Urinary bladder (tissue), 4 donors: Measurements from ENCODE around the gene DDX52. TPM values are rescaled to one million over a fixed set of nuclear protein-coding genes. Genes with fewer than 3 reads are reported as not detected.
"Not testable (repeated sequence)": the region's sequence is repeated elsewhere in the genome, so short reads cannot be mapped to it uniquely, and the experiment has no call there.

ENCODE experiments used
- DNase-seq: peaks from one replicate; pipeline ENCODE4 v3.0.0-alpha.2; 2015; ENCODE audit errors: extremely low spot score
- H3K27ac ChIP-seq: one replicate; pipeline ENCODE4 v1.5.1; 2013; ENCODE audit warnings: low read depth, mild to moderate bottlenecking, moderate library complexity
- H3K36me3 ChIP-seq: one replicate; pipeline ENCODE4 v1.6.1; 2013; ENCODE audit warnings: mild to moderate bottlenecking, moderate library complexity; ENCODE audit not compliant: insufficient read depth
- H3K4me1 ChIP-seq: one replicate; pipeline ENCODE4 v1.6.1; 2013; ENCODE audit warnings: mild to moderate bottlenecking, moderate library complexity; ENCODE audit not compliant: insufficient read depth
- H3K4me3 ChIP-seq: one replicate; pipeline ENCODE4 v1.5.1; 2013; ENCODE audit warnings: low read depth, low read length
- WGBS: extraction: QIAGEN DNeasy Blood & Tissue Kit; methylation state at CpG from one replicate; pipeline ENCODE4 v1.1.7; 2013; 5-methylcytosine and 5-hydroxymethylcytosine counted together
- polyA plus RNA-seq: library from polyadenylated mRNA; stranded (reverse); fragments of 200-250 nt; gene quantifications from one replicate; pipeline ENCODE4 v1.2.3, GENCODE V29; 2013
- total RNA-seq: library from RNA; depleted of rRNA; stranded (reverse); fragments of >200 nt; gene quantifications from one replicate; pipeline ENCODE4 v1.2.3, GENCODE V29; 2014
- donor health status: healthy with polysubstance abuse.
- donor health status: healthy.

The DDX52 gene
- total and polyA plus RNA-seq, 2 donors: 9.6 to 38.9 TPM

- peaks cover 1% of the 10 kb centered on the region for H3K36me3 ChIP-seq
- peak overlapping the region; percentile 78 for H3K4me3 ChIP-seq
- H3K4me1 ChIP-seq: no peaks in the 10 kb centered on the region
- DNase-seq: no peak
- WGBS: under 1% methylated on average over 7 of the region's 7 CpGs
- peak overlapping the region; percentile 40 for H3K27ac ChIP-seq
Observed at GRCh38 chr17:37642681-37643080, 565 bp downstream of the DDX52 start.

- H3K27ac ChIP-seq: no peak overlapping the region
- DNase-seq: no peak
- H3K4me1 ChIP-seq: no peaks in the 10 kb centered on the region
- peaks cover 1% of the 10 kb centered on the region for H3K36me3 ChIP-seq
- H3K4me3 ChIP-seq: no peak overlapping the region
Observed at GRCh38 chr17:37640015-37640414, 3.2 kb downstream of the DDX52 start.

- no peak for DNase-seq
Observed at GRCh38 chr17:37637956-37638355, 5.3 kb downstream of the DDX52 start.

DNA sequence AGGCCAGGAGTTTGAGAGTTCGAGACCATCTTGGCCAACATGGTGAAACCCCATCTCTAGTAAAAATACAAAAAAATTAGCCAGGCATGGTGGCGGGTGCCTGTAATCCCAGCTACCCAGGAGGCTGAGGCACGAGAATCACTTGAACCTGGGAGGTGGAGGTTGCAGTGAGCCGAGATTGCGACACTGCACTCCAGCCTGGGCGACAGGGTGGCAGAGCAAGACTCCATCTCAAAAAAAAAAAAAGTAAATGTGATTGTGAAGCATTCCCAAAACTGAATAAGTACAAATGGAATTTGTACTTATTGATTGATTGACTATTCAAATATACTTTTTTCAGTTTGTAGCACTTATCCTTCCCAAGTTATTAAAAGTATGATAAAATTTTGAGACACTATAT is 26.8 kb downstream of the DDX52 start:
- WGBS: 91% methylated on average over 6 of the region's 6 CpGs
- H3K27ac ChIP-seq, H3K4me3 ChIP-seq, DNase-seq, H3K36me3 ChIP-seq, H3K4me1 ChIP-seq: not testable (repeated sequence)

More at GRCh38 chr17:37637956-37638355, 5.3 kb downstream of the DDX52 start:
- peaks cover 1% of the 10 kb centered on the region for H3K36me3 ChIP-seq
- no peak overlapping the region for H3K27ac ChIP-seq
- H3K4me1 ChIP-seq: no peaks in the 10 kb centered on the region
- no peak overlapping the region for H3K4me3 ChIP-seq

- 95% methylated on average over 2 of the region's 2 CpGs for WGBS
- peaks cover 4% of the 10 kb centered on the region for H3K36me3 ChIP-seq
- no peak overlapping the region for H3K4me3 ChIP-seq
- no peak overlapping the region for H3K27ac ChIP-seq
- H3K4me1 ChIP-seq: no peaks in the 10 kb centered on the region
- no peak for DNase-seq
Observed at GRCh38 chr17:37614823-37615222, 28.4 kb downstream of the DDX52 start.

DNA sequence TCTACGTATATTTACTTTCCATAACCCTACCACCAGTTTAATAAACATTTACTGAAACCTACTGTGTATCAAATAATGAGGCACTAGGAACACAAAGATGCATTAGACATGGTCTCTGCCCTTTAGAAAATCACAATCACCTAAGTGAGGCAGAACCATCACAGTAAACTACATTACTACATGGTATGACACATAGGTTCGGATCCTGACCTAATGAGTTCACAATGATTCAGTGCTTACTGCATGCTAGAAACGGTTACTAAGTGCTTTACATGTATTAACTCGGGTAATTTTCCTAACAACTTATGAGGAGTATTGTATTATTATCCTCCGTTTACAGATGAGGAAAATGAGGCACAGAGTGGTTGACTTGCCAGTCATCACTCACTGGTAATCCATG is 28.9 kb downstream of the DDX52 start:
- Histone ChIP-seq H3K4me1 (no peaks in the 10 kb centered on the region), H3K4me3 (no peak overlapping the region), H3K27ac (no peak overlapping the region), H3K36me3 (peaks cover 4% of the 10 kb centered on the region)
- WGBS: 89% methylated on average over 5 of the region's 5 CpGs
- DNase-seq: no peak

DNA sequence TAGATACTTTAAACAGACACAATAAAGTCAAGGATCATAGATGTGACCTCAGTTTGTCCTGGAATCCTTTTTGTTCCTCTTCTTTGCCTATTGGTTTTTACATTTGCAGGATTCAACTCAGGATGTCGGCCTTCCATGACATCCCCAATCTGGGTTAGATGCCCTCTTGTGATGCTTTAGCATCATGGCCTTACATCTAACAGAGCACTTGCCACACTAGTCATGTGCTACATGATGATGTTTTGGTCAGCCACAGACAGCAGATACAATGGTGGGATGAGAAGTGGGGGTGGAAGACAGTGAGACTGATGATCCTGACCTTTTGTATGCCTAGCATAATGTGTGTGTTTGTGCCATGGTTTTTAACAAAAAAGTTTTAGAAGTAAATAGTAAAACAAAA is 32.3 kb downstream of the DDX52 start:
- H3K27ac ChIP-seq: no peak overlapping the region
- H3K4me1 ChIP-seq: peaks cover 2% of the 10 kb centered on the region
- WGBS: 92% methylated on average over 1 of the region's 1 CpG
- no peak overlapping the region for H3K4me3 ChIP-seq
- peaks cover under 1% of the 10 kb centered on the region for H3K36me3 ChIP-seq
- no peak for DNase-seq

DNA sequence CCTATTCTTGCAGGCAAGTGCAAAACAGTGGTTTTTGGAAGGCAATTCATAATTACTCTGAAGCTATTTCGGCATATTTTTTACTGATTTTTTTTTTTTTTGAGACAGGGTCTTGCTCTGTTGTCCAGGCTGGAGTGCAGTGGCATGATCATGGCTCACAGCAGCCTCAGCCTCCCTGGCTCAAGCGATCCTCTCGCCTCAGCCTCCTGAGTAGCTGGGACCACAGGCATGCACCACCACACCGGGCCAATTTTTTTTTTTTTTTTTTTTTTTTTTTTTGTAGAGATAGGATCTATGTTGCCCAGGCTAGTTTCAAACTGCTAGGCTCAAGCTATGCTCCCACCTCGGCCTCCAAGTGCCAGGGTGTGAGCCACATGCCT is 33.2 kb downstream of the DDX52 start:
- peak overlapping the region; percentile 88 for H3K4me3 ChIP-seq
- 92% methylated on average over 5 of the region's 5 CpGs for WGBS
- H3K4me1 ChIP-seq, H3K36me3 ChIP-seq, DNase-seq, H3K27ac ChIP-seq: not testable (repeated sequence)

DNA sequence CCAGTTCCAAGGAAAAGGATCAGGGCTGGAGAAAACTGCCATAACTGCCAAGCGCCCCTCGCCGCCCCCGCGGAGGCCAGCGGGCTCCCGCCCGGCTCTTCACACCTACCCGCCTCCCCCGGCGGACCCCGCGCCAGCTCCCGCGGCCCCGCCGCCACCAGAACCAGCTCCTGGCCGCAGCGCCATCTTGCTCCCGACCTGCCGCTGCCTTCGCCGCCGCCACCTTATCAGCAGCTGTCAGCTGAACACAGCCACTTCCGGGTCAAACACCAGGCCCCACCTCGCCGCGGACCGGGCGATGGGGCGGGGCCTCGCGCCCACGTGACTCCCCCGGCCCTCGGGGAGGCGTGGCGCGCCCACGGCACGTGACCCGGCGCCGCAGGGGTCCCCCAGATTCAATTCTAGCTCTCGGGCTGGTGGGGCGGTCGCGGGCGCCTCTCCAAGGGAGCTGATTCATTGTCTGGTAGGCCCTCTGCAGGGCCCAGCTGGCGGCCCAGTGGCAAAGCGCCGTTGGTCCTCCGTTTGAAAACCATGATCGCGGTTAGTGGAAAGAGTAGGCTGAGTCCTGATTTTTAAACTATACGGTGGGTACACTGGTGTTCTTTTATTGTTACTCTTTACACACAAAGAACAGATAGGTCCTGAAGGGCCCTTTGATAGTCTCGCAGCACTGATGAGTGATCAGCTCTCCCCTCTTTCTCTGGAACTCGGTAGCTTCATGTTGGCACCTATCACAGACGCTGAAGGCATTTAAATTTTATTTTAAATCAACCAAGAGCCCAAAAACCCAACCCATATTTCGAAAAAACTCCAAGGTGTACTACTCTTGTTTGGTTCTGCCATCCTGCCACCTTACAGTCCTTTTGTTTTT is 33.8 kb downstream of the DDX52 start, which contains the start of gene SYNRG:
Gene SYNRG, minus strand, starts transcription at position 249 of the 871 bp plus-strand sequence. Its CDS starts 63 bp downstream, at position 186.
- H3K4me3 ChIP-seq: peak within 1 kb of the TSS; percentile 88
- peak; percentile 83 for DNase-seq

GRCh38 chr17:37608351-37609169 is 34.7 kb downstream of the DDX52 start:
- DNase-seq: peak; percentile 17
- Histone ChIP-seq H3K4me3 (peak overlapping the region; percentile 88), H3K27ac (peak overlapping the region; percentile 96), H3K4me1 (peaks cover 2% of the 10 kb centered on the region), H3K36me3 (no peaks in the 10 kb centered on the region)
- under 1% methylated on average over 26 of the region's 26 CpGs for WGBS

More for the DNA sequence above, 33.8 kb downstream of the DDX52 start, which contains the start of gene SYNRG:
- H3K36me3 ChIP-seq: no peaks in the 10 kb centered on the region
- WGBS: 2% methylated on average over 60 of the region's 60 CpGs
- peak within 1 kb of the TSS; percentile 96 for H3K27ac ChIP-seq
- peaks cover 2% of the 10 kb centered on the region for H3K4me1 ChIP-seq

- Histone ChIP-seq H3K36me3 (no peaks in the 10 kb centered on the region), H3K4me3 (peak overlapping the region; percentile 88), H3K4me1 (peaks cover 2% of the 10 kb centered on the region), H3K27ac (peak overlapping the region; percentile 29)
- WGBS: 73% methylated on average over 26 of the region's 26 CpGs
- no peak for DNase-seq
Observed at GRCh38 chr17:37607637-37608331, 35.5 kb downstream of the DDX52 start.

- DNase-seq: no peak
- Histone ChIP-seq H3K4me1 (peaks cover 2% of the 10 kb centered on the region), H3K36me3 (no peaks in the 10 kb centered on the region), H3K4me3 (no peak overlapping the region), H3K27ac (no peak overlapping the region)
- 77% methylated on average over 7 of the region's 7 CpGs for WGBS
Observed at GRCh38 chr17:37605813-37606505, 37.3 kb downstream of the DDX52 start.

DNA sequence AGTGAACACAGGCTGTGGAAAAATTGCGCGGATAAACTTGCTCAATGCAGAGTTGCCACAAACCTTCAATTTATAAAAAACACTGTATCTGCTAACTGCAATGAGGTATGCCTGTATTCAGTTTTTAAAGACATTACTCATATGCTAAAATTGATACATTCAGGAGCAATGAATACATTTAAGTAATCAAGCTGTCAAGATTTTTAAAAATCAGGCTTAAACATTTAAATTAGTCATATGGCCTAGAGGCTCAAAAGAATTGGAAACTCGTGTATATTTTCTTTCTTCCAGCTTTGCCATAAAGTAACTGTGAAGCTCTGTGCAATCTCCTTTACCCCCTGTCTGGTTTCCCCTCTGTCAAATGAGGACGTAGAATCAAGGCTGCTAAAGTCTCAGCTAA is 38.2 kb downstream of the DDX52 start:
- peaks cover 2% of the 10 kb centered on the region for H3K4me1 ChIP-seq
- WGBS: 78% methylated on average over 4 of the region's 4 CpGs
- DNase-seq: no peak
- H3K36me3 ChIP-seq: no peaks in the 10 kb centered on the region
- H3K4me3 ChIP-seq: no peak overlapping the region
- no peak overlapping the region for H3K27ac ChIP-seq
